GM12873 (cell line): ENCODE measurements around the gene AGAP1.

Source experiments
- TF ChIP-seq, protein P1 (sequence below): IDR thresholded peaks from 2 replicates; pipeline ENCODE4 v1.5.1; 2012; ENCODE audit warnings: low read depth, mild to moderate bottlenecking, moderate library complexity, low read length, control low read depth; ENCODE audit not compliant: insufficient read depth; ENCODE audit errors: missing control alignments

AGAP1 gene

DNA sequence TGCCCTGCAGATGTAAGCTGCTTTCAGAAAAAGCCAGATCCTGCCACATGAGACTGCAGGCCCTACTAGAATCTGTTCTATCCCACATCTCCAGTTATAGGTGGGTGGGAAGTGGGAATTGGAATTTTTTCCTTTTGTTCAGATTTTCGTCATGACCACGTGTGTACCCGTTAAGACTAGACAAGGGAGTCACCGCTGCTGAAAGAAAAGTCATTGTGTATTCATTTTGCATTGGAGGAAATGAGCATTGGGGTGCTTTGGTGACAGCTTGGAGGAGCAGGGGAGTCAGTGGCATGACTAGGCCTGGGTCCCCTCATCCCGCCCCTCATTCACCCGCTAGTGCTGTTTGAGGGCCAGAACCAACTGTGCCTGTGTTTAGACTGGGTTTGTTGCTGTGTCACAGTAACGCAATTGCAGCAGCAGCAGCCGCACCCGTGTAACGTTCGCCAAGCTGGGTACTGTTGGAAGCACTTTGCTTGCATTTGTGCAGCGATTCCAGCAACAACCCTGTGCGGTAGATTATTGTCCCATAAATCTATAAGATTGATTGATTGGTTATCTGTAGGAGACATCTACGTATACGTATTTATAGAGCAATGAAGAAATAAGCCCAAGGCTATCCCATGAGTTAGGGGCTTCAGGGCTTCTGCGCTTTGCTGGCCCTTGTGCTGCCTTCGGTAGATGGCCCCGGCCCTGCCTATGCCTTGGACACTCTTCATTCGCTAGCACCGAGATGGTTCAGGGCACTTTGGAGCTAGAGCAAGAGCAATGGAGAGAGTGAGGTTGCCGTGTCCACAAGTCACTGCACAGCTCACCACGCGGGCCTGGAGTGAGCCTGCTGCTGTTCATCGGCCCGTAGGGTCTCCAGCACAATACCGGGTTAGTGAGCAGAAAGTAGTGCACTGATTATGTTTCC, 194.9 kb downstream of the AGAP1 start:
- TF ChIP-seq, protein P1, sequence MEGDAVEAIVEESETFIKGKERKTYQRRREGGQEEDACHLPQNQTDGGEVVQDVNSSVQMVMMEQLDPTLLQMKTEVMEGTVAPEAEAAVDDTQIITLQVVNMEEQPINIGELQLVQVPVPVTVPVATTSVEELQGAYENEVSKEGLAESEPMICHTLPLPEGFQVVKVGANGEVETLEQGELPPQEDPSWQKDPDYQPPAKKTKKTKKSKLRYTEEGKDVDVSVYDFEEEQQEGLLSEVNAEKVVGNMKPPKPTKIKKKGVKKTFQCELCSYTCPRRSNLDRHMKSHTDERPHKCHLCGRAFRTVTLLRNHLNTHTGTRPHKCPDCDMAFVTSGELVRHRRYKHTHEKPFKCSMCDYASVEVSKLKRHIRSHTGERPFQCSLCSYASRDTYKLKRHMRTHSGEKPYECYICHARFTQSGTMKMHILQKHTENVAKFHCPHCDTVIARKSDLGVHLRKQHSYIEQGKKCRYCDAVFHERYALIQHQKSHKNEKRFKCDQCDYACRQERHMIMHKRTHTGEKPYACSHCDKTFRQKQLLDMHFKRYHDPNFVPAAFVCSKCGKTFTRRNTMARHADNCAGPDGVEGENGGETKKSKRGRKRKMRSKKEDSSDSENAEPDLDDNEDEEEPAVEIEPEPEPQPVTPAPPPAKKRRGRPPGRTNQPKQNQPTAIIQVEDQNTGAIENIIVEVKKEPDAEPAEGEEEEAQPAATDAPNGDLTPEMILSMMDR: no peak

- TF ChIP-seq, protein P1: no peak
Measured at GRCh38 chr2:235689427-235689853, 195.6 kb downstream of the AGAP1 start.

DNA sequence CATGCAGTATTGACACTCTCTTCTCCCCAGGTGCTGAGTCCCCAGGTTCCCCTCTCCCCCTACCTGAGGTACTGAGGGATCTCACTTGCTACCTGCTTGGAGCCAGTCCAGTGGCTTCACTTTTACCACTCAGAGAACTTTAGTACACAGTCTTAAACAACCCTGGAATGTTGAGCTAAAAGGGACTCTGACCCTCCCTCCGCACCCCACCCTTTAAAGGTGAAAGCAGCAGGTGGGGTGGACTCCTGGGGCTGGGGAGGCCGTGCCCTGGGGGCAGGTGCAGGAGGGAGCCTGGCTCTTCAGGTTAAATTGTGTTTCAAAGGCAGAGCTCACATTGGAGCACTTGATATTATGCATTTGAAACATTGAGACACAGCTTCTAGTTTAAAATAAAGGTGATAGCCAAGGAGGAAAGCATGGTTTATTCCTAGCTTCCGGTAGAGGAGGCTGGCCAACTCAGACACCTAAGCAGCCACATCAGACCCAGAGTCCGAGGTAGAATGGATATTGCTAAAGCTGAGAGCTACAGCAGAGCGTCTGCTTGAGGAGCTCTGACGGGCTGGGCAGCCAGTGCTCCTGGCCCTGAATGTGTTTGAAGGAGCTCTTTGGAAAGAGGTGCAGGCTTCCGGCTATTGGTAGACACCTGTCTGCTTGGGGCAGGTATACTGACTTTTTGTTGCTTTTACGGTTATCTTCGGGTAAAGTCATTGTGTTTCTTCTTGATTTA, 196.4 kb downstream of the AGAP1 start:
- TF ChIP-seq, protein P1: no peak

DNA sequence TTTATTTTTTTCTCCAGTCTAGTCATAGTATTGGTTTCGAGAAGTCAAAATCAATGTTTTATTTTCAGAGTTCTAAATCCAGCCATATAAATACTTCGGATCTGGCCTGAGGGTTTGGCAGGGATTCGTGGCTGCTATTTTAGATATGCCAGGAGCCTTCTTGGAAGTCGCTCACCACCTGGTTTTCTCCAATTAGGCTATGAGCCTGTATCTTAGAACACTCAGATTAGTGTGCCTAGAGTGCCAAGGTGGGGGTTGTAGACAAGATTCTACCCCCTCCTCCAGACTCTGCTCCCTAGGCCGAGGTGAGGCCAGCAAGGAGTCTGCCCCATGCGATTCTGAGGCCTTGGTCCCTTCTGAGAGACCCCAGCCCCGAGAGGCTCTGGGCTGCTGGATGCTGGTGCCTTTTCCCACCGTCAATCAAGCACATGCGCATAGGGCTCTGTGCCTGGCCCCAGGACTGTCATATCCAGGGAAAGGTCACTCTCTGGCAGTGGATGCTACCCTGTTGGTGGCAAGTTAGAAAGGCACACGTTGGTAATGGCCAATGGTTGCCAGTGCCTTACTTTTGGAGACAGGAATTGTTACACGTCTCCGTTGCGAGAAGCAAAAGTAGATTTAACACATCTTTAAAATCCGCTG, 197.1 kb downstream of the AGAP1 start:
- TF ChIP-seq, protein P1: no peak

GRCh38 chr2:235692076-235692475, 198.2 kb downstream of the AGAP1 start:
- TF ChIP-seq, protein P1: no peak

- TF ChIP-seq, protein P1: no peak
Measured at GRCh38 chr2:235692671-235693171, 198.9 kb downstream of the AGAP1 start.

DNA sequence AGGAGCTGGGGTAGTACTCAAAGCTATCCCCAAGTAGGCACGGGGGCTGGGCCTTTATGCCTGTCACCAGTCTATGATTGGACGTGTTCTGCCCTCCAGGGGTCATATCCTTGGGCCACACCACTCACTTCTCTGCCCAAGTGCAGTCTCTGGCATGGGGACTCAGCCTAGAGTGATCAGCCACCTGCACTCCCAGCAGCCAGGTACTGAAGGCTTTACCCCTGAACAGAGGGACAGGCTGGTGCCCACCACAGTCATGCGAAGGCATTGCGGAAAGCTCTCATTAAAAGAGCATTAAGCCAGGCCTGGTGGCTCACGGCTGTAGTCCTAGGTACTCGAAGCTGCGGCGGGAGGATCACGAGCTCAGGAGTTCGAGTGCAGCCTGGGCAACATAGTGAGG, 199.4 kb downstream of the AGAP1 start:
- TF ChIP-seq, protein P1: no peak
